GM23338 (cell line): ENCODE results near the gene SMTN. TPM values are rescaled to one million over a fixed set of nuclear protein-coding genes. Genes with fewer than 3 reads are reported as not detected.
"Not testable (repeated sequence)": the region's sequence is repeated elsewhere in the genome, so short reads cannot be mapped to it uniquely, and the experiment has no call there.

Experiments used
- ATAC-seq: fragments of 200-7000 bp; cut with Tn5 transposase; 3 replicates; pipeline ENCODE4 v1.9.1; 2020
- DNase-seq: peaks from one replicate; pipeline ENCODE4 v3.0.0-alpha.2; 2015; ENCODE audit warnings: low spot score
- H2AFZ ChIP-seq: fragments of 200-600 bp; sonication (generic); 2 replicates; pipeline ENCODE4 v1.8.0; 2016; ENCODE audit warnings: antibody characterized with exemption, mild to moderate bottlenecking, moderate library complexity
- H3F3A ChIP-seq: fragments of 200-600 bp; sonication (generic); replicated peaks from 2 replicates; pipeline ENCODE4 v1.8.0; 2017; ENCODE audit warnings: antibody characterized with exemption, mixed run types, low read depth
- H3K27ac ChIP-seq: fragments of 200-600 bp; sonication (generic); 2 replicates; pipeline ENCODE4 v1.6.1; 2016; ENCODE audit warnings: low read depth
- H3K27me3 ChIP-seq: fragments of 200-600 bp; sonication (generic); 2 replicates; pipeline ENCODE4 v1.8.0; 2016; ENCODE audit warnings: mild to moderate bottlenecking, mixed run types, moderate library complexity; ENCODE audit not compliant: insufficient read depth
- H3K36me3 ChIP-seq: fragments of 200-600 bp; sonication (generic); 2 replicates; pipeline ENCODE4 v1.8.0; 2016; ENCODE audit warnings: mild to moderate bottlenecking; ENCODE audit not compliant: insufficient read depth
- H3K4me1 ChIP-seq: fragments of 200-600 bp; sonication (generic); 2 replicates; pipeline ENCODE4 v1.8.0; 2016; ENCODE audit warnings: mild to moderate bottlenecking, moderate library complexity; ENCODE audit not compliant: insufficient read depth
- H3K4me2 ChIP-seq: fragments of 200-600 bp; sonication (generic); 2 replicates; pipeline ENCODE4 v1.7.1; 2017; ENCODE audit warnings: mixed run types
- H3K4me3 ChIP-seq: fragments of 200-600 bp; sonication (generic); 2 replicates; pipeline ENCODE4 v1.6.1; 2016; ENCODE audit warnings: mixed run types
- H3K79me2 ChIP-seq: fragments of 200-600 bp; sonication (generic); replicated peaks from 2 replicates; pipeline ENCODE4 v1.8.0; 2017; ENCODE audit warnings: mild to moderate bottlenecking; ENCODE audit not compliant: insufficient read depth
- H3K9me2 ChIP-seq: fragments of 200-600 bp; sonication (generic); 2 replicates; pipeline ENCODE4 v1.8.0; 2017; ENCODE audit not compliant: insufficient read depth
- H4K20me1 ChIP-seq: fragments of 200-600 bp; sonication (generic); replicated peaks from 2 replicates; pipeline ENCODE4 v1.8.0; 2017; ENCODE audit warnings: mild to moderate bottlenecking; ENCODE audit not compliant: insufficient read depth
- H3K27ac Mint-ChIP-seq: 2 replicates; pipeline ENCODE4 v1.8.0; 2020; ENCODE audit warnings: inconsistent platforms, mild to moderate bottlenecking, moderate library complexity, mixed read lengths
- H3K27me3 Mint-ChIP-seq: 3 replicates; pipeline ENCODE4 v1.8.0; 2022; ENCODE audit warnings: low read depth, mild to moderate bottlenecking, moderate library complexity, mixed read lengths, inconsistent platforms; ENCODE audit not compliant: insufficient read depth, poor library complexity
- H3K36me3 Mint-ChIP-seq: 3 replicates; pipeline ENCODE4 v1.8.0; 2021; ENCODE audit warnings: low read depth, mild to moderate bottlenecking, inconsistent platforms, moderate library complexity, mixed read lengths
- H3K4me1 Mint-ChIP-seq: 3 replicates; pipeline ENCODE4 v1.8.0; 2020; ENCODE audit warnings: mild to moderate bottlenecking, inconsistent platforms, mixed read lengths
- H3K4me3 Mint-ChIP-seq: 3 replicates; pipeline ENCODE4 v1.8.0; 2021; ENCODE audit warnings: moderate library complexity, mild to moderate bottlenecking, inconsistent platforms, mixed read lengths
- H3K9me3 Mint-ChIP-seq: 3 replicates; pipeline ENCODE4 v1.8.0; 2020; ENCODE audit warnings: moderate library complexity, mild to moderate bottlenecking, inconsistent platforms, mixed read lengths
- JUNB ChIP-seq: IDR thresholded peaks from one replicate; pipeline ENCODE4 v1.6.1; 2016; ENCODE audit warnings: antibody characterized with exemption; ENCODE audit not compliant: unreplicated experiment
- NANOG ChIP-seq: IDR thresholded peaks from 2 replicates; pipeline ENCODE4 v1.6.1; 2016; ENCODE audit warnings: antibody characterized with exemption, borderline replicate concordance
- POLR2AphosphoS5 ChIP-seq: IDR thresholded peaks from 2 replicates; pipeline ENCODE4 v1.6.1; 2016; ENCODE audit warnings: antibody characterized with exemption, low read depth
- ZNF114 ChIP-seq: fragments of 250-450 bp; sonication (Bioruptor Pico); IDR thresholded peaks from 2 replicates; pipeline ENCODE4 v1.5.0; 2020; ENCODE audit warnings: mild to moderate bottlenecking, moderate library complexity
- ZNF331 ChIP-seq: fragments of 250-450 bp; sonication (Bioruptor Pico); IDR thresholded peaks from 2 replicates; pipeline ENCODE4 v1.5.0; 2020; ENCODE audit warnings: low read depth, mild to moderate bottlenecking, moderate library complexity
- polyA plus RNA-seq: library from polyadenylated mRNA; unstranded; fragments of >200 nt; fragmentation: Nextera tagmentation; extraction: Ambion mirVana; gene quantifications from 2 replicates; pipeline ENCODE4 v1.2.1, GENCODE V29; 2016
- total RNA-seq: library from RNA; depleted of rRNA; stranded (reverse); fragments of >200 nt; shearing (Covaris generic); gene quantifications from 2 replicates; pipeline ENCODE4 v1.2.3, GENCODE V29; 2014
- TF ChIP-seq, protein P1 (sequence below): fragments of 250-450 bp; sonication (Bioruptor Pico); IDR thresholded peaks from 2 replicates; pipeline ENCODE4 v1.5.0; 2020; ENCODE audit warnings: mild to moderate bottlenecking, moderate library complexity
- TF ChIP-seq, protein P2 (sequence below), 2 experiments: fragments of 200-600 bp in 1 of 2; sonication (generic) in 1 of 2; conservative IDR thresholded peaks; 2 replicates each; pipeline versions ENCODE4 v1.5.1 to v1.6.1; 2016 to 2017; ENCODE audit warnings: antibody characterized with exemption in 2 of 2, low read depth in 2 of 2, mild to moderate bottlenecking in 2 of 2, moderate library complexity in 1 of 2

SMTN gene
- total and polyA plus RNA-seq, 2 experiments from 2014 or later = 27.4 to 32.2 TPM

DNA sequence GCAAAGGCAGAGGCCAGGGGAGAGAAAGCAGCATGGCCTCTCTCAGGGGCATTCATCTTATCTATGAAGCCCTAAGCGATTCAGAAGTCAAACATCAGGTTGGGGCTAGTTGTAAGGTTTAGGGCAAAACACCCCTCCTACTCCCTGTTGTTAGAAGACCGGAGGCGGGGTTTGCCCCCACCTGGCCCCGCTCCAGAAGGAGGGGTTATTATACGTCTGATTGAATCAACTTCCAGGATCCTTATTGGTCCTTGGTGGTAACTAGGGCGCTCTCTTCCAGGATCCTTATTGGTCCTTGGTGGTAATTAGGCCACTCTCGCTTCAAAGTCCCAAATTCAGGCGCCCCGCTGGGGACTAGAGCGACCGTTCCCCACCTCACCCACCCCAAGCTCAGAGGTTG, 12.1 kb upstream of the SMTN start:
- H3K79me2 ChIP-seq = no peaks in the 10 kb centered on the region
- H3K9me2 ChIP-seq = no peaks in the 10 kb centered on the region; the same call in 1 of the 2 replicates
- peak; percentile 41 for DNase-seq
- TF ChIP-seq, protein P1, sequence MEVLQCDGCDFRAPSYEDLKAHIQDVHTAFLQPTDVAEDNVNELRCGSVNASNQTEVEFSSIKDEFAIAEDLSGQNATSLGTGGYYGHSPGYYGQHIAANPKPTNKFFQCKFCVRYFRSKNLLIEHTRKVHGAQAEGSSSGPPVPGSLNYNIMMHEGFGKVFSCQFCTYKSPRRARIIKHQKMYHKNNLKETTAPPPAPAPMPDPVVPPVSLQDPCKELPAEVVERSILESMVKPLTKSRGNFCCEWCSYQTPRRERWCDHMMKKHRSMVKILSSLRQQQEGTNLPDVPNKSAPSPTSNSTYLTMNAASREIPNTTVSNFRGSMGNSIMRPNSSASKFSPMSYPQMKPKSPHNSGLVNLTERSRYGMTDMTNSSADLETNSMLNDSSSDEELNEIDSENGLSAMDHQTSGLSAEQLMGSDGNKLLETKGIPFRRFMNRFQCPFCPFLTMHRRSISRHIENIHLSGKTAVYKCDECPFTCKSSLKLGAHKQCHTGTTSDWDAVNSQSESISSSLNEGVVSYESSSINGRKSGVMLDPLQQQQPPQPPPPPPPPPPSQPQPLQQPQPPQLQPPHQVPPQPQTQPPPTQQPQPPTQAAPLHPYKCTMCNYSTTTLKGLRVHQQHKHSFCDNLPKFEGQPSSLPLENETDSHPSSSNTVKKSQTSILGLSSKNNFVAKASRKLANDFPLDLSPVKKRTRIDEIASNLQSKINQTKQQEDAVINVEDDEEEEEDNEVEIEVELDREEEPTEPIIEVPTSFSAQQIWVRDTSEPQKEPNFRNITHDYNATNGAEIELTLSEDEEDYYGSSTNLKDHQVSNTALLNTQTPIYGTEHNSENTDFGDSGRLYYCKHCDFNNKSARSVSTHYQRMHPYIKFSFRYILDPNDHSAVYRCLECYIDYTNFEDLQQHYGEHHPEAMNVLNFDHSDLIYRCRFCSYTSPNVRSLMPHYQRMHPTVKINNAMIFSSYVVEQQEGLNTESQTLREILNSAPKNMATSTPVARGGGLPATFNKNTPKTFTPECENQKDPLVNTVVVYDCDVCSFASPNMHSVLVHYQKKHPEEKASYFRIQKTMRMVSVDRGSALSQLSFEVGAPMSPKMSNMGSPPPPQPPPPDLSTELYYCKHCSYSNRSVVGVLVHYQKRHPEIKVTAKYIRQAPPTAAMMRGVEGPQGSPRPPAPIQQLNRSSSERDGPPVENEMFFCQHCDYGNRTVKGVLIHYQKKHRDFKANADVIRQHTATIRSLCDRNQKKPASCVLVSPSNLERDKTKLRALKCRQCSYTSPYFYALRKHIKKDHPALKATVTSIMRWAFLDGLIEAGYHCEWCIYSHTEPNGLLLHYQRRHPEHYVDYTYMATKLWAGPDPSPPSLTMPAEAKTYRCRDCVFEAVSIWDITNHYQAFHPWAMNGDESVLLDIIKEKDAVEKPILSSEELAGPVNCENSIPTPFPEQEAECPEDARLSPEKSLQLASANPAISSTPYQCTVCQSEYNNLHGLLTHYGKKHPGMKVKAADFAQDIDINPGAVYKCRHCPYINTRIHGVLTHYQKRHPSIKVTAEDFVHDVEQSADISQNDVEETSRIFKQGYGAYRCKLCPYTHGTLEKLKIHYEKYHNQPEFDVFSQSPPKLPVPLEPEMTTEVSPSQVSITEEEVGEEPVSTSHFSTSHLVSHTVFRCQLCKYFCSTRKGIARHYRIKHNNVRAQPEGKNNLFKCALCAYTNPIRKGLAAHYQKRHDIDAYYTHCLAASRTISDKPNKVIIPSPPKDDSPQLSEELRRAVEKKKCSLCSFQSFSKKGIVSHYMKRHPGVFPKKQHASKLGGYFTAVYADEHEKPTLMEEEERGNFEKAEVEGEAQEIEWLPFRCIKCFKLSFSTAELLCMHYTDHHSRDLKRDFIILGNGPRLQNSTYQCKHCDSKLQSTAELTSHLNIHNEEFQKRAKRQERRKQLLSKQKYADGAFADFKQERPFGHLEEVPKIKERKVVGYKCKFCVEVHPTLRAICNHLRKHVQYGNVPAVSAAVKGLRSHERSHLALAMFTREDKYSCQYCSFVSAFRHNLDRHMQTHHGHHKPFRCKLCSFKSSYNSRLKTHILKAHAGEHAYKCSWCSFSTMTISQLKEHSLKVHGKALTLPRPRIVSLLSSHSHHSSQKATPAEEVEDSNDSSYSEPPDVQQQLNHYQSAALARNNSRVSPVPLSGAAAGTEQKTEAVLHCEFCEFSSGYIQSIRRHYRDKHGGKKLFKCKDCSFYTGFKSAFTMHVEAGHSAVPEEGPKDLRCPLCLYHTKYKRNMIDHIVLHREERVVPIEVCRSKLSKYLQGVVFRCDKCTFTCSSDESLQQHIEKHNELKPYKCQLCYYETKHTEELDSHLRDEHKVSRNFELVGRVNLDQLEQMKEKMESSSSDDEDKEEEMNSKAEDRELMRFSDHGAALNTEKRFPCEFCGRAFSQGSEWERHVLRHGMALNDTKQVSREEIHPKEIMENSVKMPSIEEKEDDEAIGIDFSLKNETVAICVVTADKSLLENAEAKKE = no peak
- no peak for TF ChIP-seq ZNF114 (CRISPR knock-in tag)
- TF ChIP-seq, protein P2, sequence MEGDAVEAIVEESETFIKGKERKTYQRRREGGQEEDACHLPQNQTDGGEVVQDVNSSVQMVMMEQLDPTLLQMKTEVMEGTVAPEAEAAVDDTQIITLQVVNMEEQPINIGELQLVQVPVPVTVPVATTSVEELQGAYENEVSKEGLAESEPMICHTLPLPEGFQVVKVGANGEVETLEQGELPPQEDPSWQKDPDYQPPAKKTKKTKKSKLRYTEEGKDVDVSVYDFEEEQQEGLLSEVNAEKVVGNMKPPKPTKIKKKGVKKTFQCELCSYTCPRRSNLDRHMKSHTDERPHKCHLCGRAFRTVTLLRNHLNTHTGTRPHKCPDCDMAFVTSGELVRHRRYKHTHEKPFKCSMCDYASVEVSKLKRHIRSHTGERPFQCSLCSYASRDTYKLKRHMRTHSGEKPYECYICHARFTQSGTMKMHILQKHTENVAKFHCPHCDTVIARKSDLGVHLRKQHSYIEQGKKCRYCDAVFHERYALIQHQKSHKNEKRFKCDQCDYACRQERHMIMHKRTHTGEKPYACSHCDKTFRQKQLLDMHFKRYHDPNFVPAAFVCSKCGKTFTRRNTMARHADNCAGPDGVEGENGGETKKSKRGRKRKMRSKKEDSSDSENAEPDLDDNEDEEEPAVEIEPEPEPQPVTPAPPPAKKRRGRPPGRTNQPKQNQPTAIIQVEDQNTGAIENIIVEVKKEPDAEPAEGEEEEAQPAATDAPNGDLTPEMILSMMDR (conservative IDR thresholded peaks at IDR 0.05; ENCODE audit: low read depth in 2 of 2) = no peak
- no peak for TF ChIP-seq JUNB
- TF ChIP-seq NANOG = no peak
- no peak for TF ChIP-seq ZNF331 (CRISPR knock-in tag)
- TF ChIP-seq POLR2AphosphoS5 = no peak
- no peaks in the 10 kb centered on the region for H3K27me3 ChIP-seq
- Mint-ChIP-seq H3K9me3 (no peaks in the 10 kb centered on the region), H3K4me1 (peaks cover 2% of the 10 kb centered on the region; the same call in 2 of the 3 replicates), H3K27ac (no peak overlapping the region), H3K27me3 (no peaks in the 10 kb centered on the region), H3K36me3 (no peaks in the 10 kb centered on the region), H3K4me3 (no peak overlapping the region)
- H4K20me1 ChIP-seq = no peaks in the 10 kb centered on the region
- no peaks in the 10 kb centered on the region for H3F3A ChIP-seq
- peak; percentile 86 for ATAC-seq
- H3K4me3 ChIP-seq = no peak overlapping the region
- H3K4me1 ChIP-seq = no peaks in the 10 kb centered on the region; the same call in 1 of the 2 replicates
- H3K36me3 ChIP-seq = no peaks in the 10 kb centered on the region
- H3K27ac ChIP-seq = no peak overlapping the region
- no peak overlapping the region for H3K4me2 ChIP-seq
- peak overlapping the region; percentile 81 for H2AFZ ChIP-seq

DNA sequence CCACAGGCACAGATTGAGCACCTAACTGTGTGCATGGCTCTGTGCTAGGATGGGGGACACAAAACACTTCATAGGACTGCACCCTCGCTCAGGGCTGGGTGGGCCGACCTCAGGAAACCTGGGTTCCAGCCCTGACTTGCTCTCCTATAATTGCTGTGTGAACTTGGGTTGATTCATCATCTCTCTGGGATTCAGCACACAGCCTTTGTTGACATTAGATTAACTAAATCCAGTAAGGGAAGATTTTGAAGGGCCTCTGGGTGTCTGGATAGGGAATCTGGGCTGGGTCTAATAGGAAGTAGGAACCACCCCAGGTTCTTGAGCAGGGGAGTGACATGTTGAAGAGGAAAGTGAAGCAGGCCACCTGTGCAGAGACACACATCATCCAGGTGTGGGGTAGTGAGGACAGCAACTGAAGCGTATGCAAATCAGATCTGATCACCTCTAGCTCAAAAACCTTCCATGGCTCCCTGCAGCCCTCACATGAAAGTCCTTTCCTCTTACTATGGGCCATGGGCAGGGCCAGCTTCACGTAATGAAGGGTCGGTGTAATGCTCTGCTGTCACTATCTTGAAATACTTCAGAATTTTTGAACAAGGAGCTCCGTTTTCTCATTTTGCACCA, 11.3 kb upstream of the SMTN start:
- H3K4me1 Mint-ChIP-seq, H3K27ac Mint-ChIP-seq, DNase-seq, H3K4me2 ChIP-seq, H3K4me3 ChIP-seq, H3K27ac ChIP-seq, H3K9me2 ChIP-seq, H3K79me2 ChIP-seq, H3K36me3 ChIP-seq, H3K9me3 Mint-ChIP-seq, H3K4me3 Mint-ChIP-seq, H4K20me1 ChIP-seq, H3K27me3 Mint-ChIP-seq, H3K36me3 Mint-ChIP-seq, H3K4me1 ChIP-seq, H3F3A ChIP-seq, H3K27me3 ChIP-seq, ATAC-seq: not testable (repeated sequence)
- peak overlapping the region; percentile 81 for H2AFZ ChIP-seq

DNA sequence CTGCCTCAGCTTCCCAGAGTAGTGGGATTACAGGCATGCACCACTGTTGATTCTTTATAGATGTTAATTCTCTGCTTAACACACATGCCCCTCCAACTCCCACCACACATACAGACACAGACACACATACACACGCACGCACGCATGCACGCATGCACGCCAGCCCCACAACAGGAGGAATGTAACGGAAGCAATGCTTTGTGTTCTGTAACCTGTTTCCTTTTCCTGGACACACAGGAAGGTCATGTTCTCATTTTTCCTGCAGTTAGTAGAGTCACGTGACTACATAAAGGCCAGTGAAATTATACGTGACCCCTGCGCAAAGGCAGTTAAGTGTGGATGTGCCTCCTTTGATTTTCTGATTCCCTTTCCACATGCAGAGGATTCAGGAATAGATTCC, 8.0 kb upstream of the SMTN start:
- not testable (repeated sequence) for H3K4me3 Mint-ChIP-seq

More for the DNA sequence above, 8.0 kb upstream of the SMTN start:
- H3K27ac ChIP-seq, H3K27me3 Mint-ChIP-seq, H3K9me3 Mint-ChIP-seq, H3K27ac Mint-ChIP-seq, H3K79me2 ChIP-seq, ATAC-seq, H3F3A ChIP-seq, H3K36me3 Mint-ChIP-seq, H3K36me3 ChIP-seq, H3K27me3 ChIP-seq, H3K4me1 ChIP-seq, H4K20me1 ChIP-seq, H3K4me3 ChIP-seq, H3K4me1 Mint-ChIP-seq, H3K4me2 ChIP-seq, DNase-seq, H2AFZ ChIP-seq, H3K9me2 ChIP-seq: not testable (repeated sequence)
